ENCODE data around the gene CDC5L.

Gene CDC5L

DNA sequence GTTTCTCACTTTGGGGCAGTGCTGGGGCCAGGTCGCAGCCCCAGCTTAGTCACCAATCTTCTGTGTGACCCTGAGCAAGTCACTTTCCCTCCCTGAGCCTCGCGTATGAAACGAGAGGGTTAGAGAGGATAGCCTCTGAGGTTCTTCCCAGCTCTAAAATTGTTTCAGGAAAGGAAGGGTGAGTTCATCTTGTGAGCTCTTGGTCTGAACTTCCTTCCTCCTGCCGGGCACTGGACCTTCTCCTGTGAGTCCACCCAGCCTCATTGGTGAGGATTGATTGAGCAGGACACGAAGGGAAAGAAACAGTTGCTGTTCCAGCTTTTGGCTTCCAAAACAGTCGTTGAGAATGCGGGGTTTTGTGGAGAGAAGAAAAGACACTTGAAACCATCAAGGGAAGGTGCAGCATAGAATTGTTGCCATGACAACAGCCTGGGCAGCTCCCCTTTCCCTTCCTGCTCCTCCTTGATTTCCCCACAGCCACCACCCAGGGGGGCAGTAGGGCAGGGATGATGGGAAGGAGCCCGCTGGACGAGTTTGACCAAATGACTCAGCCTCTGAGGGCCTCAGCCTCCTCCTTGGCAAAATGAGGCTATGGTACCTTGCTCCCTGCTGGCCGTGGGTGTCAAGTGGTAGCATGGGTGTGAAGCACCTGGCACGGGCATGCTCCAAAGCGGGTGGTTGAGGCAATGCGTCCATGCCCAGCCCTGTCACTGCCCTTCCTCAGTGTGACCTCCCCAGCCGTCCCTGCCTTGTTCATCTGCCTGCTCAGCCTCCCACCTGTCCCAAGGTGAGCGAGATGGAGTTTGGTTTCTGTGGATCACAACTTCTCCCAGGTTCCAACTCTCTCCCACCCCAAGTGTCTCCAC lies 107.8 kb downstream of the CDC5L start:
- DNase-seq (ENCODE audit: low read depth in 1 of 2, low spot score in 1 of 2) = no peak

DNA sequence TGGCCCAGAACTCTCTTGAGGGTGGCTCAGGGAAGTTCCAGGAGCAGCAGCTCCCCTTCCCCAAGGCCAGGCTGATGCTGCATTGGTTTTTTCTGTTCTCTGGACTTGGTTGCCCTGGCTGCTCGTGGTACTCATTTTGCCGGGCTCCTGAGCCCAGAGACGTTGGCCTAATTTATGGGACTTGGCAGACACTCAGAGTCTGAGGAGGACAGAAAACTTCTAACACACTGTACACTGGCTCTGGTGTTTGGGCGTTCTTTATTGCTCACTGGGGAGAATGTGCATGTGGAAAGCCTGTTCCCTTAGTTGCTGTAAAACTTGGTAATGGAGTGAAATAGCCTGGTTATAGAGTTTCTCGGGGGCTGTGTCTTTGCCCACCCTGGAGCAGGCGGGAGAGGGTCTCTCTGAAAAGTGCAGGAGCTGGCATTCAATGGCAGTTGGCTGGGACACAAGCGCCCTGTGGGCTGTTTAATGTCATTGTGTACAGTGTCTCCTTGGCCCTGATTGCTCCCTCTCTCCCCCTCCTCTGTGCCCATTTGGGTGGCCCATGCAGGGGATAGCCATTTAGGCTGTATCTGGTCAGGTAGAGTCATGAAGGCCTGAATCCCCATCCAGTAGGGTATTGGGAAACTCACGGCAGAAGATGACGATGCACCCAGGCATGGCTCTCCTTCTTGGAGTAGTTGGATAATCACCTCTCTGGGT lies 109.3 kb downstream of the CDC5L start:
- DNase-seq (ENCODE audit: low read depth in 1 of 2, low spot score in 1 of 2) = no peak

DNA sequence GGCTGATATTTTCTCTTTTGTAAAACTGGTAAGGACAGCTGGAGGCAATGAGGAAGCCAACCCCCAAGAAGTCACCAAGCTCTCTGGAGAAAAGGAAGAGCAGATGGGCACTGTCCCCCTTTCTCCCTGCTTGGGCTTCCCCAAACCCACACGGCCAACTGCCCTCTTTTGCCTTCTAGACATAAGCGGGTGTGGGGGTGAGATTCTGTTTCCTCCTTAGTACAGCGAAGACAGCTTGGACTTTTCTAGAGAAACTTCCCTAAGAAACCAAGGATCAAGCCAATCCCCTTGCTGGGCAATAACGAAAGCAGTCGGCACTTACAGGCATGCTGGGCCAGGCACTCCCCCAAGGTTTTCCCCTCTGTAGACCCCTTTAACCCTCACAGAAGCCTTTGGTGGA lies 110.3 kb downstream of the CDC5L start:
- no peak for DNase-seq (ENCODE audit: low read depth in 1 of 2, low spot score in 1 of 2)

DNA sequence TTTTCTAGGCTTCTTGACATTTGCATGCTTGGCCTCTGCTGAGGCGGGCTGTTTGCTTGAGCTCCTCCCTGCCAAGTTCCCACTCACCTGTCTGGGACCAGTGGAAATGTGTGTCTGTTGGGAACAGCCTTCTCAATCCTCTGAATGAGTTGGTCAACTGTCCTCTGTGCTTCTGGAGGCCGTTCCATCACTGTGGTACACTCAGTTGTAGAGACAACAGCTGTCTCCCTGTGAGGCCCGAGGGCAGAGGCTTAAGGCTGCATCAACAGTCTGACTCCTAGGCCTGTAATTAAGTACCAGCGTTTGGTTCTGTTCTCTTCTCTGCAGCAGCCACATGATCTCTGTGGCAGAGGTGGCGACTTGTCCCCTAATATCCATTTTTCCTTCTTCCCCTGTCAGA lies 110.9 kb downstream of the CDC5L start:
- no peak for DNase-seq (ENCODE audit: low read depth in 1 of 2, low spot score in 1 of 2)

DNA sequence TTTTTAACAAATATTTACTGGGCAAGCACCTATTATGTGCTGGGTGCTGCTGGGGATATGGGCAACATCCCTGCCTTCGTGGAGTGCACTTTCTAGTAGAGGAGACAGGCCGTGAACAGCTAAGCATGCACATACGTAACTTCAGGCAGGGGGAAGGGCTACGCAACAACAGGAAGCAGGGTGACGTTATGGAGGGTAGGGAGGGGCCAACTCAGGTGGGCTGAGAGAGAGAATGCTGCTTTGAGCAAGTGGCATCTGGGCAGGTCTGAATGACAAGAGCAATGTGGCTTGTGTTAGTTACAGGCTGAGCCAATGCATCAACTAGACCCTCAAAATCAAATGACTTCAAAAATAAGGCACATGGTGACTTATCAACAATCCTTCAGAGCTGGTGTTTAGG lies 112.1 kb downstream of the CDC5L start:
- DNase-seq (ENCODE audit: low read depth in 1 of 2, low spot score in 1 of 2) = no peak
